22Rv1 (cell line): Measurements from ENCODE around the gene MUSK.

Experiments used
- H3K27ac ChIP-seq: fragments of 450-650 bp; 2 replicates; pipeline ENCODE4 v1.5.1; 2017
- ZFX ChIP-seq: fragments of 450-650 bp; IDR thresholded peaks from 2 replicates; pipeline ENCODE4 v1.6.1; 2017; ENCODE audit warnings: antibody characterized with exemption, borderline replicate concordance
- TF ChIP-seq, protein P1 (sequence below): fragments of 450-650 bp; IDR thresholded peaks from 2 replicates; pipeline ENCODE4 v1.5.1; 2017; ENCODE audit warnings: mild to moderate bottlenecking

The MUSK gene

DNA sequence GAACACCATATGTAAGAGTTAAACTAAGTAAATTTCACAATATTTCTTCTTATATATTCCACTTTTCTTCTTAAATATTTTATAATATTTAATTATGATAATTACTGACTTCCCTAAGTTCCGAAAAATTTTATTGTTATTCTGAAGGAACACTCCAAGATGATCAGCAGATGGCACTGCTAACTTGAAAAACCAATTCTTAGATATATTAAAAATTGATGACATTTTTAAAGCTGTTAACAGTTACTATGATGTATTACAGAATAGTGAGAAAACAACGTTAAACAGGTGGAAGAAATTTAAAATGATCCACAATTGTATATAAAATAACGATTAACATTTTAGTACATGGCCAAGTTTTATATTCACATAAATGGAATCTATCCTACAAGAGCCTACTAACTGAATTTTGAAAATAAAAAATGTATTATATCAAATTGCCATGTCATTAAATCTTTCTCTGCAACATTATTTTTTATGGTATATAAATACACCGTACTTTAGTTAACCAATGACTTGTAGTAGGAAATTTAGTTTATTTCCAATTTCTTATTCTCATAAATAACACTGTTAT, 30.1 kb upstream of the MUSK start:
- TF ChIP-seq, protein P1, sequence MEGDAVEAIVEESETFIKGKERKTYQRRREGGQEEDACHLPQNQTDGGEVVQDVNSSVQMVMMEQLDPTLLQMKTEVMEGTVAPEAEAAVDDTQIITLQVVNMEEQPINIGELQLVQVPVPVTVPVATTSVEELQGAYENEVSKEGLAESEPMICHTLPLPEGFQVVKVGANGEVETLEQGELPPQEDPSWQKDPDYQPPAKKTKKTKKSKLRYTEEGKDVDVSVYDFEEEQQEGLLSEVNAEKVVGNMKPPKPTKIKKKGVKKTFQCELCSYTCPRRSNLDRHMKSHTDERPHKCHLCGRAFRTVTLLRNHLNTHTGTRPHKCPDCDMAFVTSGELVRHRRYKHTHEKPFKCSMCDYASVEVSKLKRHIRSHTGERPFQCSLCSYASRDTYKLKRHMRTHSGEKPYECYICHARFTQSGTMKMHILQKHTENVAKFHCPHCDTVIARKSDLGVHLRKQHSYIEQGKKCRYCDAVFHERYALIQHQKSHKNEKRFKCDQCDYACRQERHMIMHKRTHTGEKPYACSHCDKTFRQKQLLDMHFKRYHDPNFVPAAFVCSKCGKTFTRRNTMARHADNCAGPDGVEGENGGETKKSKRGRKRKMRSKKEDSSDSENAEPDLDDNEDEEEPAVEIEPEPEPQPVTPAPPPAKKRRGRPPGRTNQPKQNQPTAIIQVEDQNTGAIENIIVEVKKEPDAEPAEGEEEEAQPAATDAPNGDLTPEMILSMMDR, result peak; percentile 58
- TF ChIP-seq ZFX, result no peak
- H3K27ac ChIP-seq, result no peak overlapping the region

DNA sequence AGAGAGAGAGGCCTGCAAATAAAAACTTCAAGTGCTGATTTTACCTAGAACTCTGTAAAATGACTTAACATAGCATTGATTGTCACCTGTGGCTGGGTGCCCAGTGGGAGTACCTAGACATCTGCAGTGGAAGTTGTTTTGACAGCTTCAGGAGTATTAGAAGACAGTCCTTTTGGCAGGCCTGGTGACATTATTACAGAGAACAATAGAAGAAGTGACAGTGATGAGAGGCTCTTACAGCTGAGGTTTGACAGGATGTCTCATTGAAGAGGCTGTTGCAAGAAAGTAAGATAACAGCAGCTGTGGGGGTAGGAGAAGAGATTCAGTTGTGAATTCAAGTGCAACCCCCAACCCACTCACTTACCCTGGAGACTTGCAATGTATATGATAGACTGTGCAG, 27.9 kb upstream of the MUSK start:
- no peak for TF ChIP-seq ZFX
- TF ChIP-seq, protein P1, result no peak
- H3K27ac ChIP-seq, result no peak overlapping the region

DNA sequence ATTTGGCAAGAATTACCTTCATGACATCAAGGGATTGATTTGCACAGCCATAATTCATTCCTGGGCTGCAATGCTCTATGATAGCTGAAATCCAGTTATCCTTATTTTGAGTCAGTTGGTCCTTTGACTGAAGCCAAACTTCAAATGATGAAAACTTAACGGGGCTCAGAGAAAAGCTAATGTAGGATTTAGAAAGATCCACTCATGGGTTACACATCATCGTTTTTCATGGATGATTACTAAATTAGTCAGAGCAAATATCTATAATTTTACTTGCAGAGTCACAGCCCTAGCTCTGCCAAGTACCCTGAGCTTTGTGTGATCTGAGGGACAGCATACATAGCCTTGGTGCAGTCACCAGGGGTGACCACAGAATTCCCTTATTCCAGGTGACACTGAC, 27.3 kb upstream of the MUSK start:
- no peak overlapping the region for H3K27ac ChIP-seq

DNA sequence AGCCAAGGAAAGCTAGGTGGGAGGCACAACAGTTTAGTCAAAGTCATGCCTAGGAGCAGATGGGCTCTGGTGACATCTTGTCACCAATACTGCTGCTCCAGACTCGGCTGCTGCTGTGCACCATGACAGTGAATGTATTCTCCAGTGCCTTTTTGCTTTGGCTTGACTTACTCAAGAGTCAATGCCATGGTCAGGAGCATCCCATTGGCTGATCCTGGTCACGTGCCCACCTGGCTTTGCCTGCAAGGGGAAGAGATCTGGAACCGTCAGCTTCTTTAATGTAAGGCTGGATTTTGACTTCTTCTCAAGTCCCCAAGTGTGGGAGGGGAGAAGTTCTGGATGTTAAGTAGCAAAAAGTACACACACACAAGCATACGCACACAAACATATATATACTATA, 19.9 kb upstream of the MUSK start:
- no peak overlapping the region for H3K27ac ChIP-seq
- TF ChIP-seq, protein P1, result no peak
- no peak for TF ChIP-seq ZFX

More for the DNA sequence above, 27.3 kb upstream of the MUSK start:
- no peak for TF ChIP-seq ZFX
- TF ChIP-seq, protein P1, result no peak

DNA sequence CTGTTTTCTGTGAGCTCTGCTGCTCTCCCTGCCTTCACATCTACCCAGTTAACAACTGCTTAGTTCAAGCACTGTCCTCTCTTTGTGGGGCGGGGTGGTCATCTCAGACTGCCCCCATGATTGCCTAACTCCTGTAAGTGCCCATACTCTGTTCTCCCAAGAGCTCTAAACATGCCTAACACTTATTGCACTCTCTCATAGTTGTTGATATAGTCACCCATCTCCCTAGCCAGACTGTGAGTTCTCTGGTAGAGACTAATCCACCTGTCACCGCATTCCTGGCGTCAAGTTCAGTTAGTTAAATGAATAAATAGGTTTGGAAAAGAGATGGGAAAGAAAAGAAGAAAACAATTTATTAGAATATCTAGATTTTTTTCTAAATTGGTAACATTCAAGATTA, 18.3 kb upstream of the MUSK start:
- TF ChIP-seq, protein P1, result no peak
- no peak for TF ChIP-seq ZFX
- no peak overlapping the region for H3K27ac ChIP-seq

DNA sequence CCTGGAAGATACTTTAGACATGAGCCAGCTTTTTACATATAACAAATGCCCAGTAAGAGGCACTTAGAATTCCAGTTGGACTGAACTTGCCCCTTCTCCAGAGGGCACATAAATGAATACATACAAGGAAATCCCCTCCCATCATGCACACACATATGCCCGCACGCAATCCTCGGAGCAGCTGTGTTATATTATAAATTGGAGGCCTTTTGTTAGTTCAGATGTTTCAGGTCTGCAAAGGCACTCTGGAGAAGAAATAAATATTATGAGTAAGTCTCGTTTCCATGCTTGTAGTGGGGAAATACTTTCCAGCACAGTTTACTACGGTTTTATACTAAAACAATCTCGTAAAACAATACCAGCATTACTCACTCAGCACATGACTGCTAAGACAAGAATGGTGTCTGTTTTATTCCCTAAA, 17.6 kb upstream of the MUSK start:
- TF ChIP-seq ZFX, result no peak
- TF ChIP-seq, protein P1, result no peak
- H3K27ac ChIP-seq, result no peak overlapping the region

DNA sequence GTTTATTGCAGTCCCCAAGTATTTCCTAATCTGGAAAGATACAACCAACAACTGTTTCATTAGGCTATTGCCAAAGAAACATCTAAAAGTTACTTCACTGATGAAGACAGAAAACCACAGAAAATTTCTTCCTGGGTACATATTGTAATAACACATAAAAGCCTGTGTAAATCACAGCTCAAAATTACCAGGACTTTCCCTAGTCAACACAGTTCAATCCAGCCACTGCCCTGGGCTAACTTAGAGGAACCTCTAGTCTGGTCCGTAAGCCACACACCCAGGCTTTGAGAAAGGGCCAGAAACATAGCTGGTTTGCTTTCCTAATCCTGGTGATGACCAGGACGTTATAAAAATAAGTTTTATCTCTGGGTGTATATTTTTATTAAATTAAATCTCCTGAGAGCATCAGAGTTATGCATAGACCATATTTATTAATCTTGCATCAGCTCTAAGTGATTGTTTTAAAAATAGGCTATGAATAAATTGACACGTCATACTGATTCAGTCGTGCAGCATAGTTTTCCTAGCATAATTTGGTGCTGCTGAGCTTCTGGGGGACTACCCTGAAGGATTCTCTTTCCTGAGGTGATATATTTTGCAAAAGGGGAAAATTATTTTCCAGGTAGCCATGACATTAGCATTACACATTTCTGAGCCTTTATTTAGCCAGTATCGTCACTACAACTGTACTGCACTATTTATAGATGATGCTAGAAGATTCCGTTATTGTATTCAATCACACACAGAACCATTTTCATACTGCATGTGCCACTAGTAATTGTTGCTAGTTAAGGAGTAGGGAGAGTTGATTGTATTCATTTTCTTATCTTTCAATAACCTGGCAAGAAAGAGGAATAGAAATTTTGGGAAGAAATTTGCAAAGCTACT, 12.6 kb upstream of the MUSK start:
- TF ChIP-seq, protein P1, result no peak
- no peak for TF ChIP-seq ZFX
- no peak overlapping the region for H3K27ac ChIP-seq
